Karpas-422 (cell line): ENCODE results near the gene NFE2L3. TPM values are rescaled to one million over a fixed set of nuclear protein-coding genes. Genes with fewer than 3 reads are reported as not detected.

ENCODE experiments used
- DNase-seq: peaks from one replicate; pipeline ENCODE4 v3.0.0-alpha.2; 2015
- H2AFZ ChIP-seq: fragments of 200-600 bp; sonication (generic); 2 replicates; pipeline ENCODE4 v1.6.1; 2014; ENCODE audit warnings: antibody characterized with exemption, low read length, mixed read lengths
- H3K27ac ChIP-seq: fragments of 200-600 bp; sonication (generic); 2 replicates; pipeline ENCODE4 v1.5.1; 2014; ENCODE audit warnings: mild to moderate bottlenecking, low read length, moderate library complexity
- H3K27me3 ChIP-seq: fragments of 200-600 bp; sonication (generic); 2 replicates; pipeline ENCODE4 v1.6.1; 2014; ENCODE audit warnings: low read length, mixed read lengths
- H3K36me3 ChIP-seq: fragments of 200-600 bp; sonication (generic); 2 replicates; pipeline ENCODE4 v1.6.1; 2014; ENCODE audit warnings: low read length, mixed read lengths; ENCODE audit not compliant: insufficient read depth
- H3K4me1 ChIP-seq: fragments of 200-600 bp; sonication (generic); 2 replicates; pipeline ENCODE4 v1.6.1; 2014; ENCODE audit warnings: mild to moderate bottlenecking, low read length, mixed read lengths
- H3K4me2 ChIP-seq: fragments of 200-600 bp; sonication (generic); 2 replicates; pipeline ENCODE4 v1.6.1; 2014; ENCODE audit warnings: low read length, low read depth, mild to moderate bottlenecking; ENCODE audit not compliant: poor library complexity, severe bottlenecking
- H3K4me3 ChIP-seq: fragments of 200-600 bp; sonication (generic); 2 replicates; pipeline ENCODE4 v1.5.1; 2014; ENCODE audit warnings: mild to moderate bottlenecking, antibody characterized with exemption, low read length, mixed read lengths
- H3K79me2 ChIP-seq: fragments of 200-600 bp; sonication (generic); 2 replicates; pipeline ENCODE4 v1.6.1; 2014; ENCODE audit warnings: mild to moderate bottlenecking, low read length, mixed read lengths
- H3K9ac ChIP-seq: fragments of 200-600 bp; sonication (generic); 2 replicates; pipeline ENCODE4 v1.6.0; 2014; ENCODE audit warnings: low read length
- H3K9me2 ChIP-seq: fragments of 200-600 bp; sonication (generic), shearing (Covaris generic); replicated peaks from 2 replicates; pipeline ENCODE4 v1.6.0; 2014; ENCODE audit warnings: mild to moderate bottlenecking, low read length, moderate library complexity; ENCODE audit not compliant: insufficient read depth
- H3K9me3 ChIP-seq: fragments of 300-700, 200-600 bp; sonication (generic); 2 replicates; pipeline ENCODE4 v1.6.1; 2014; ENCODE audit warnings: low read length, mixed read lengths
- H4K20me1 ChIP-seq: fragments of 200-600 bp; sonication (generic); 2 replicates; pipeline ENCODE4 v1.6.1; 2014; ENCODE audit warnings: mild to moderate bottlenecking, antibody characterized with exemption, low read length, low read depth; ENCODE audit not compliant: insufficient read depth
- total RNA-seq: library from RNA; depleted of rRNA; stranded (reverse); fragments of >200 nt; shearing (Covaris generic); gene quantifications from 2 replicates; pipeline ENCODE4 v1.2.3, GENCODE V29; 2014; ENCODE audit warnings: low replicate concordance; rRNA removed

NFE2L3 gene
- total RNA-seq, 1 experiment from 2014 or later = not detected

DNA sequence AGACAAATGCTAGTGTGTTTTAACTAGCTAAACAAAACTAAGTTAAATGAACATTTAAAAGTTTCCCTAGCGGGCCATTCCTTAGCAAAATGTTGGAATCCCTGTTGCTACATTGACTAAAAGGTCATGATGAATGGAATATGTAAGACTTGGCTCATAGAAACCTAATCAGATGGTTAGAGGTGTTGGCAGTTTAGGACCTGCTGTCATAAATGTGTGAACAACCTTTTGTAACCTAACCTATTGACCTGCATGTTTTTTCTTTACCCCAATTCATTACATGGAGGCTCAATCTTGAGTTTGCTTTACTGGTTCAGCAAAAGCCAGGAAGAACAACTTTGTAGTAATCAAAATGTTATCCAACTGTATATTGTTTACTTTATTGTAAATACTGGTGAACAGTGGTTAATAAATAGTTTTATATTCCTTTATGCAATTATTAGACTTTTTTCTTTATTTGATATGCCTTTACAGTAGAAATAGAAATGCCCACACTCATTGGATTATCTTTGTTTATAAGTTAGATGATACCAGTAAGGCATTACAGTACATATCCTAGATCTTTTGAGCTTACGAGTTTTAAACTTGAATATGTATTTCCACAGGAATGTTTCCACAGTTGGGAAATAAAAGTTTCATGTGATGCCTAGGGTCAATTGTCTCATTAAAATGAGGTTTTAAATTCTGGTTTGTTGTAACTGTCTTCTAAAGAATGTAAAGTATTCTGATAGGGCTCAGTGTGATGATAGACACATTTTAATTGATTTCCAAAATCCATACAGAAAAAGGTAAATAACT lies 61.1 kb downstream of the NFE2L3 start:
- no peak overlapping the region for H2AFZ ChIP-seq
- no peaks in the 10 kb centered on the region for H3K9me2 ChIP-seq
- no peaks in the 10 kb centered on the region for H3K9me3 ChIP-seq
- H3K79me2 ChIP-seq = no peaks in the 10 kb centered on the region
- no peak overlapping the region for H3K9ac ChIP-seq
- H4K20me1 ChIP-seq = peaks cover 18% of the 10 kb centered on the region
- no peak overlapping the region for H3K4me2 ChIP-seq
- no peaks in the 10 kb centered on the region for H3K4me1 ChIP-seq
- no peak overlapping the region for H3K27ac ChIP-seq
- no peaks in the 10 kb centered on the region for H3K27me3 ChIP-seq
- H3K36me3 ChIP-seq = peaks cover 33% of the 10 kb centered on the region
- no peak overlapping the region for H3K4me3 ChIP-seq
- peak; percentile 44 for DNase-seq

GRCh38 chr7:26213807-26214515 lies 62.0 kb downstream of the NFE2L3 start:
- H3K4me3 ChIP-seq = no peak overlapping the region
- H3K4me1 ChIP-seq = no peaks in the 10 kb centered on the region
- no peak overlapping the region for H3K9ac ChIP-seq
- no peaks in the 10 kb centered on the region for H3K79me2 ChIP-seq
- H2AFZ ChIP-seq = no peak overlapping the region
- DNase-seq = no peak
- peaks cover 31% of the 10 kb centered on the region for H3K36me3 ChIP-seq
- no peaks in the 10 kb centered on the region for H3K9me3 ChIP-seq
- no peak overlapping the region; the same call in 1 of the 2 replicates for H3K27ac ChIP-seq
- peaks cover 18% of the 10 kb centered on the region for H4K20me1 ChIP-seq
- no peaks in the 10 kb centered on the region for H3K9me2 ChIP-seq
- no peaks in the 10 kb centered on the region for H3K27me3 ChIP-seq
- H3K4me2 ChIP-seq = no peak overlapping the region

GRCh38 chr7:26216049-26216448 lies 64.1 kb downstream of the NFE2L3 start:
- no peak overlapping the region for H3K4me2 ChIP-seq
- H3K79me2 ChIP-seq = no peaks in the 10 kb centered on the region
- H3K9me3 ChIP-seq = no peaks in the 10 kb centered on the region

GRCh38 chr7:26224359-26224758 lies 72.4 kb downstream of the NFE2L3 start:
- no peaks in the 10 kb centered on the region for H4K20me1 ChIP-seq
- no peak overlapping the region for H3K4me2 ChIP-seq
- no peaks in the 10 kb centered on the region for H3K4me1 ChIP-seq
- 0 out of 2 replicates have a peak, but pooled peaks cover 2% of the 10 kb centered on the region for H3K27me3 ChIP-seq
- no peak overlapping the region for H3K9ac ChIP-seq
- H3K79me2 ChIP-seq = no peaks in the 10 kb centered on the region
- no peaks in the 10 kb centered on the region for H3K9me3 ChIP-seq
- no peak overlapping the region for H3K4me3 ChIP-seq
- no peaks in the 10 kb centered on the region for H3K9me2 ChIP-seq
- no peak overlapping the region for H2AFZ ChIP-seq
- H3K27ac ChIP-seq = no peak overlapping the region
- H3K36me3 ChIP-seq = no peaks in the 10 kb centered on the region
- no peak for DNase-seq

More at GRCh38 chr7:26216049-26216448, 64.1 kb downstream of the NFE2L3 start:
- Histone ChIP-seq H3K27me3 (no peaks in the 10 kb centered on the region), H2AFZ (no peak overlapping the region), H3K9ac (no peak overlapping the region), H3K27ac (no peak overlapping the region), H3K9me2 (no peaks in the 10 kb centered on the region), H4K20me1 (peaks cover 9% of the 10 kb centered on the region; the same call in 1 of the 2 replicates), H3K4me1 (no peaks in the 10 kb centered on the region), H3K36me3 (peaks cover 12% of the 10 kb centered on the region), H3K4me3 (no peak overlapping the region)
- DNase-seq = no peak

- Histone ChIP-seq H3K4me3 (no peak overlapping the region), H3K36me3 (no peaks in the 10 kb centered on the region), H3K27ac (no peak overlapping the region), H2AFZ (no peak overlapping the region), H3K4me1 (no peaks in the 10 kb centered on the region), H3K9ac (no peak overlapping the region), H3K27me3 (0 out of 2 replicates have a peak, but pooled peaks cover 2% of the 10 kb centered on the region), H3K4me2 (no peak overlapping the region), H3K9me3 (no peaks in the 10 kb centered on the region), H4K20me1 (no peaks in the 10 kb centered on the region), H3K9me2 (no peaks in the 10 kb centered on the region), H3K79me2 (no peaks in the 10 kb centered on the region)
- no peak for DNase-seq
Observed at GRCh38 chr7:26227987-26228386, 76.0 kb downstream of the NFE2L3 start.

- H3K36me3 ChIP-seq = no peaks in the 10 kb centered on the region
- no peaks in the 10 kb centered on the region for H3K4me1 ChIP-seq
- no peak overlapping the region for H3K27ac ChIP-seq
- H3K9me2 ChIP-seq = no peaks in the 10 kb centered on the region
- no peaks in the 10 kb centered on the region for H4K20me1 ChIP-seq
- no peak overlapping the region for H3K9ac ChIP-seq
- no peak overlapping the region for H3K4me2 ChIP-seq
- no peaks in the 10 kb centered on the region for H3K79me2 ChIP-seq
- H3K27me3 ChIP-seq = no peaks in the 10 kb centered on the region
- H3K4me3 ChIP-seq = no peak overlapping the region
- no peak overlapping the region for H2AFZ ChIP-seq
- no peak for DNase-seq
- no peaks in the 10 kb centered on the region for H3K9me3 ChIP-seq
Observed at GRCh38 chr7:26233902-26234511, 82.0 kb downstream of the NFE2L3 start.

Other genes with a start within 250 kb of the NFE2L3 start
- gene HNRNPA2B1, start 48.5 kb downstream of the NFE2L3 start, total RNA-seq = 145 and 197 TPM in 2 replicates
- 111 and 168 TPM in 2 replicates for gene CBX3, start 49.5 kb downstream of the NFE2L3 start, total RNA-seq
- 4.9 and 24.2 TPM in 2 replicates for gene SNX10, start 139.7 kb downstream of the NFE2L3 start, total RNA-seq